IPS-NIHi7 (cell line): ENCODE data around the gene MIA.
"Not testable (repeated sequence)": the region's sequence is repeated elsewhere in the genome, so short reads cannot be mapped to it uniquely, and the experiment has no call there.

ENCODE experiments used
- DNase-seq: peaks from one replicate; pipeline ENCODE4 v3.0.0; 2012; ENCODE audit warnings: mixed read lengths; ENCODE audit errors: extremely low spot score

The MIA gene

DNA sequence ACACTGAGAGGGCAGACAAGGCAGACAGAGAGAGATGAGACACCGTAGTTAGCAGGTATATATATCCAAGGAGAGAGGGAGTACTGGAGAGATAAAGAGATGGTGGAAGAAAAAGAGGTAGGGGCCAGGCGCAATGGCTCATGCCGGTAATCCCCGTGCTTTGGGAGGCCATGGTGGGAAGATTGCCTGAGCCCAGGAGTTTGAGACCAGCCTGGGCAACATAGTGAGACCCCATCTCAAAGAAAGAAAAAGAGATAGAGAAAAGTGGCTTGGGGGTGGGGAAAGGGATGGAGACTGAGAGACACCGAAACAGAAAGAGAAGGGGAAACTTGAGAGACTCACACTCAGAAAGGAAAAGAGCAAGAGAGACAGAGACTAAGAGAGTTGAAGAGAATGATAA is 5.3 kb downstream of the MIA start:
- DNase-seq: no peak

DNA sequence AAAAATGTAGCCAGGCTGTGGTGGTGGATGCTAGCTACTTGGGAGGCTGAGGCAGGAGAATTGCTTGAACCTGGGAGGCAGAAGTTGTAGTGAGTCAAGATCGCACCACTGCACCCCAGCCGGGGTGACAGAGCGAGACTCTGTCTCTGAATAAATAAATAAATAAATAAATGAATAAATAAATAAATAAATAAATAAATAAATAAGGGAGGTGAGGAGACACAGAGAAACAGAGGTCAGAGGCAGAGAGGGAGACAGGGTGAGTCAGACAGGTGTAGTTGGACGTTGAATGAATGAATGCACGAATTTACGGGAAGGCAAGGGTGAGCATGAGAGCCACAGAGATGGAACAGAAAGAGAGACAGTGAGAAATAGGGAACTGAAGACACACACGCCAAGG is 5.8 kb downstream of the MIA start:
- DNase-seq: no peak

DNA sequence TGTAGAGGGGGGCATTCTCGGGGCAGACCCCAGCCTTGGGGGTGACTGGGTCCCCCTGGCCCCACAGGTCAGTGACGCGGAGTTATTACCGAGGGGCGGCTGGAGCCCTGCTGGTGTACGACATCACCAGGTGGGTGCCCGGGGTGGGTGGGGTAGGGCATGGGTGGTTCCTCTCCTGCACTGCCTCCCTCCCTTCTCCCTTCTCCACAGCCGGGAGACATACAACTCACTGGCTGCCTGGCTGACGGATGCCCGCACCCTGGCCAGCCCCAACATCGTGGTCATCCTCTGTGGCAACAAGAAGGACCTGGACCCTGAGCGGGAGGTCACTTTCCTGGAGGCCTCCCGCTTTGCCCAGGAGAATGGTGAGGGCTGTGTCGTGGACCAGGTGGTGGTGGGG is 8.4 kb downstream of the MIA start:
- no peak for DNase-seq

DNA sequence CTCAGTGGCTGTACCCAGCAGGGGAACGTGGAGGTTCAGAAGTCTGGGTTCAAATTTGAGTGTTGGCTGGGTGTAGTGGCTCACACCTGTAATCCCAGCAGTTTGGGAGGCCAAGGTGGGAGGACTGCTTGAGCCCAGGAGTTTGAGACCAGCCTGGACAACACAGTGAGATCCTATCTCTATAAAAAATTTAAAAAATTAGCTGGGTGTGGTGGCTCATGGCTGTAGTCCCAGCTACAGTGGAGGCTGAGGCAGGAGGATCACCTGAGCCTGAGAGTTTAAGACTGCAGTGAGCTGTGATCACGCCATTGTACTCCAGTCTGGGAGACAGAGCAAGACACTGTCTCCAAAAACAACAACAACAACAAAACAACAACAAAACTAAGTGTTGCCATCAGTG is 8.8 kb downstream of the MIA start:
- not testable (repeated sequence) for DNase-seq

DNA sequence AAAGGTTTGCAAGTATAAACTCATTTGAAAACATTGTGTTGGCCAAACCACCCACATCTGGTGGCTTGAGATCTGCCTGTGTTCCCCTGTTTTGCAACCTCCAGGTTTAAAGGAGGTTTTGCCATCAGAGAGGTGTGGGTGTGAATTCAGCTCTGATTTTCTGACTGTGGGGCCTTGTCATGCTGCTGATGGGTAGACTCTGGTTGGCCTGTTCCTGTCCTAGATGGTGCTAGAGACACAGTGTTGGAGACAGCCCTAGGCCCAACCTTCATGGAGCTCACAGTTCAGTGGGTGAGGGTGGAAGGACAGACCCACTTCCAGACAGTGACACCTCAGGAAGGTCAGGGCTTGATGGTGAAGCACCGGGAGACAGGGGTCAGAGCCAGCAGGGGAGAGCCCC is 10.2 kb downstream of the MIA start:
- DNase-seq: no peak

DNA sequence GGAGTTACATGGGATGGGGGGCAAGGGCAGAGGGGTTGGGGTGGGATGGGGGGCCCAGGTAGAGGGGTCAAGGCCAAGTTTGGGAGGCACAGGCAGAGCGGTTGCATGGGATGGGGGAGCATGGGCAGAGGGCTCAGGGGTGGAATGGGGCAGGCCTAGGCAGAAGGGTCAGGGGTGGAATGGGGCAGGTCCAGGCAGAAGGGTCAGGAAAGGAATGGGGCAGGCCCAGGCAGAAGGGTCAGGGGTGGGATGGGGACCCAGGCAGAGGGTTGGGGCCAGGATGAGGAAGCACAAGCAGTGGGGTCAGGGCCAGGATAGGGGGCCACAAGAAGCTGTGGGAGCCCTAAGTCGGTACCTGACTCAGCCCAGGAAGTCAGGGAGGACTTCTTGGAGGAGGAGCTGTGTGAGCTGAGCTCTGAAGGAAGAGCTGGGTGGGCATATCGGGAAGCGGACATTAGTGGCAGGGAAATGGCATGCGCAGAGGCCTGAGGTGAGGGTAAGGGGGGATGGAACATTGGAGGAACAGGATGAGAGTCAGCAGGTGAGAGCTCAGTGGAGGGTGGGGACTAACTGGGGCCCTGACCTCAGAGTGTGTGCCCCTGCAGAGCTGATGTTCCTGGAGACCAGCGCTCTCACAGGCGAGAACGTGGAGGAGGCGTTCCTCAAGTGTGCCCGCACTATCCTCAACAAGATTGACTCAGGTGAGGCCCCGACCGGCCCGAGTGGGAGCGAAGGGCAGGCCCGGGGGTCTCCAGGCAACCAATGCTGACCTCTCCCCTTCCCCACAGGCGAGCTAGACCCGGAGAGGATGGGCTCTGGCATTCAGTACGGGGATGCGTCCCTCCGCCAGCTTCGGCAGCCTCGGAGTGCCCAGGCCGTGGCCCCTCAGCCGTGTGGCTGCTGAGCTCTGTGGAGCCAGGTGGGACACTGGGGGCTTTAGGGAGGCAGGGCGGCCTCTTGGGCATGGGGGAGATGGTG is 11.0 kb downstream of the MIA start:
- no peak for DNase-seq

DNA sequence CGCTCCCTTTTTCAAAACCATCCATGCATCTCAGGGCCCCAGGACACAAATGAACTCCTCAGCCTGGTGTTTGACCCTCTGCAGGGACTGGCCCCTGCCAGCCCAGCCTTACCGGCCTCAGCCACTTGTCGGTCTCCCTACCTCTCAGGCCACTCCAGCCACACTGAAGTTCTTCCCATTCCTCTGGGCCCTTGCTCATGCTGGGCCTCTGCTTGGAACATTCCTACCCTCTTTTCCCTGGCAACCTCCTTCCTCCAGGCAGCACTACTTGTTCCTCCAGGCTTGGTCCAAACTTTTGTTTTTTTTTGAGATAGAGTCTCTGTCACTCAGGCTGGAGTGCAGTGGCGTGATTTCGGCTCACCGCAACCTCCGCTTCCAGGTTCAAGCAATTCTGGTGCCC is 16.0 kb downstream of the MIA start:
- no peak for DNase-seq

DNA sequence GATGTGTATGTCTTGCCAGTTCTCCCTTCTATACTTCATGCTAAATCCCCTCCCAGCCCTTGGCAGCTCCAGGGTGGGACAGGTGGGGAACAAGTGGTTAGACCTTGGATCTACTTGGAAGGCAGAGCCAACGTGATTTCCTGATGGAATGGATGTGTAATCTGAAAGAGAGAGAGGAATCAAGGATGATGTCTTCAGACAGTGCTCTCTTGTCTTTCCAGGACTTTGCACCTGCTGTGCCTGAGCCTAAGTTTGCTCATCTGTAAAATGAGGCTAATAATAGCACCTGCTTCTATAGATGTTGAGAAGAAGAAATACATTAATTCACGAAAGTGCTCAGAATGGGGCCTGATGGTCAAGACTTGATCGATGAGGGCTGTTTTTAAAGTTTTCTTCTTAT is 16.7 kb downstream of the MIA start:
- DNase-seq: no peak

DNA sequence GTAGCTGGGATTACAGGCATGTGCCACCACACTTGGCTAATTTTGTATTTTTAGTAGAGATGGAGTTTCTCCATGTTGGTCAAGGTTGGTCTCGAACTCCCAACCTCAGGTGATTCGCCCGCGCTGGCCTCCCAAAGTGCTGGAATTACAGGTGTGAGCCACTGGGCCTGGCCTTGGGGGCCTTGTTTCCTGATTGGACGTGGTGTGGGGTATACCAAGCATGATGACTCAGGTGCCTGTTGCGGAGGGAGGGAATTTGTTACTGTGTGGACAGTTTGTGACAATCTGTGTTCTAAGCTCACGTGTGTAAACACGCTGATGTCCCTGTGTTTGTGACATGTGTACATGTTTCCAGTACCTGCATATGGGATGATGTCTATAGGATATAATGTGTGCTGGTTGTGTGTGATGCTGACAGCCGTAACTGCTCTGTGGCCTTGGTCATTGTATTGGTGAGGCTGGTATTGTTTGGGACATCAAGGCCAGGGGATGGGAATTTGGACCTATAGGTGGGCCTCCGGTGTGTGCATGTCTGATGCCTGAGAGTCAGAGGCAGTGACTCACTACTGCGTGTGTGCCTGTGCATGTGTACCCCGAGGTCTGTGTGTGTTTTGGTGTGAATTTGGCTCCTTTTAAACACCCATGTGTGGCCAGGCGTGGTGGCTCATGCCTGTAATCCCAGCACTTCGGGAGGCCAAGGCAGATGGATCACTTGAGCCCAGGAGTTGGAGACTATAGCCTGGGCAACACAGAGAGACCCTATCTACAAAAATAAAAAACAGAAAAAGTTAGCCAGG is 22.0 kb downstream of the MIA start:
- DNase-seq: no peak

DNA sequence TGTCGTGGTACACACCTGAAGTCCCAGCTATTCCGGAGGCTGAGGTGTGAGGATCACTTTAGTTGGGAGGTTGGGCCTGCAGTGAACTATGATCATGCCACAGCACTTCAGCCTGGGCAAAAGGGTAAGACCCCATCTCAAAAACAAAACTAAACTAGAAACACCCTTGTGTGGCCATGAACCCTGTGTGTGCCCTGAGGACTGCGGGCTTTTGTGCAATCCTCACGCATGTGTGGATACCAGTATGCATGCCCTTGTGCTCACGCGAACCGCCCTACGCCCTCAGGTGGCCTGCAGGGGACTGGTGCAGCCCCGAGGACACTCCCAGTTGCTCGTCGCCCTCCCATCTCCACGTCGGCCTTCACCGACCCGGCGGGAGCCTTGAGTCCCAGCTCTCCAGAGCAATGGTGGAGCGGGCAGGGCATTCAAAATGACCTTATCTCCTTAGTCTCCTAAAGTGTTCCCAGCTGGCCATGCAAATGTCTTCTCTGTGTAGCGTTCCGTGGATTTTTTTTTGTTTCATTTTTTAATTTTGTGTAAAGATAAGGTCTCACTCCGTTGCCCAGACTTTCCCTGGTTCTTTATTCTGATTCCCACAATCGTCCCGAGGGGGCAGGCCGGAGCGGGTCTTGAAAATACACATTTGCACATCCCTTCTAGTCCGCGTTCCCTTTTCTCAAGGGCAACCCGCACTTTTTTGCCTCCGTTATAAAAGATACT is 22.8 kb downstream of the MIA start:
- peak; percentile 92 for DNase-seq

DNA sequence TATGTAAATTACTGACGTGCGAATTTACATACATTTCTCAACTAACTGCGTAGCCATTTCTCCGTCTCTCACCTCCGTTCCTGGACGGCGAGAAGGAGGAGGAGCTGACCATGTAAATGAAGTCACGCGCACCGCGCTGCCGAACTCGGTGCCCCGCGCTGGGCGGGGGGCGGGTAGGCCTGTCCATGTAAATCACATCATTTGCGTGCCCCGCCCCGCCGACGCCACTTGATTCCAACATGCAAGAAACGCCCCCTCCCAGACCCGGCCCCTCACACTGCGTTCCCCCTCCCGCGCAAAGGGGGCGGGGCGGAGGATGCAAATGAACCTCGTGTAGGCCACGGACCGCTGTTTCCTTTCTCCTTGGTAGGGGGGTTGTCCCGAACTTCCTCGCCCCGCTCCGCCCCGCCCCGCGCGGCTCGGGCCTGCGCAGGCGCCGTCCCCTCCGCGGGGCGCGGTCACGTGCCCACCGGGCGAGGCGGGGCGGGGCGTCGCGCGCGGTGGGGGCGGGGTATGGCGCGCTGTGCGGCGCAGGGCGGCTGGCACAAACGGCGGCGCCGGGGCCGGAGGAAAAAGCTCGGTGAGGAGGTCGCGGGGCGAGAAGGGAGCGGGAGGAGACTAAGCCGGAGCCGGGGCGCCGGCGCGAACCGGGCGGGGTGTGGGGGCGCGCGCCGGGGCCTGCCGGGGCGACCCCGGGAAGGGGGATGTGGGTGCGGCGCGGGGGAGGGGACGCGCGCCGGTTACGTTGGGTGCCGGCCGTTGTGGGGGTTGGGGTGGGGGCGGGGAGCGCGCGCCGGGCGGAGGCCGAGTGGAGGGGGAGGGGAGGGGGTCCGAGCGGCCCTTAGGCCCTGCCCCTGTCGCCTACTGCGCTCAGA is 23.6 kb downstream of the MIA start, which contains the start of gene EGLN2:
EGLN2 (plus strand) TSS at position 509 of the 875 bp plus-strand sequence. CDS start 1,382 bp downstream, outside the sequence.
- DNase-seq: peak; percentile 89

DNA sequence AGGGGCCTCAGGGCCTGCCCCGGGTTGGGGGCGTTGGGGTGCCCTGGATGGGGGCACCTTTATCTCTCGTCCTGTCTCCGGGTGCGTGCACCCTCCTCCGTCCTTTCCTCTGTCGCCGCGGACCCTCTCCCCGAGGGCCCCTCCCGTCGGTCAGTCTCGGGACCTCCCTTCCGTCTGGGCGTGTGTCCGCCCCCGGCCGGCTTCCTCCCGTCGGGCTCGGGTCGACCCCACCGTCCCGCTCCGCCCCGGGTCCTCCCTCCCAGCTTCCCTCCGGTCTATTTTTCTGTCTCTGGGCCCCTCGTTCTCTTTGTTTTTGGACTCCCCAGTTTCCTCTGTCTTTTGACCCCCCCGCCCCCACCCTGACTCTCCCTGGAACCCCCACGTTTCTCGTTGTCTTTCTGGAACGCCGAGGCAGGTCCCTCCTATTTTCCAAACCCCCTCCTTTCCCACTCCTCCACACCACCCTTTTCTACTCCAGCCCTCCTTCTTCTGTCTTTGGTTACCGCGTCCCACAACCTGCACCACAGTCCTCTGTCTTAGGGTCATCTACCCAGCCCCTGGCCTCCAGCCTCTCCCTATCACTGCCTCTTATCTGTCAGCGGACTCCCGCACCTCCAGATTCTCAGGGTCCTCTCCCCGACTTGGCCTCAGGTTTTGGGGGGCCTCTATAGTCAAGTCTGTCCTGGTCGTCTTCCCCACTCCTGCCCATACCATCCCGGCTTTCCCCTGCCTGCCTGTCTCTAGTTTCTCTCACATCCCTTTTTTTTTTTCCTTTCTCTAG is 24.4 kb downstream of the MIA start:
- peak; percentile 42 for DNase-seq

DNA sequence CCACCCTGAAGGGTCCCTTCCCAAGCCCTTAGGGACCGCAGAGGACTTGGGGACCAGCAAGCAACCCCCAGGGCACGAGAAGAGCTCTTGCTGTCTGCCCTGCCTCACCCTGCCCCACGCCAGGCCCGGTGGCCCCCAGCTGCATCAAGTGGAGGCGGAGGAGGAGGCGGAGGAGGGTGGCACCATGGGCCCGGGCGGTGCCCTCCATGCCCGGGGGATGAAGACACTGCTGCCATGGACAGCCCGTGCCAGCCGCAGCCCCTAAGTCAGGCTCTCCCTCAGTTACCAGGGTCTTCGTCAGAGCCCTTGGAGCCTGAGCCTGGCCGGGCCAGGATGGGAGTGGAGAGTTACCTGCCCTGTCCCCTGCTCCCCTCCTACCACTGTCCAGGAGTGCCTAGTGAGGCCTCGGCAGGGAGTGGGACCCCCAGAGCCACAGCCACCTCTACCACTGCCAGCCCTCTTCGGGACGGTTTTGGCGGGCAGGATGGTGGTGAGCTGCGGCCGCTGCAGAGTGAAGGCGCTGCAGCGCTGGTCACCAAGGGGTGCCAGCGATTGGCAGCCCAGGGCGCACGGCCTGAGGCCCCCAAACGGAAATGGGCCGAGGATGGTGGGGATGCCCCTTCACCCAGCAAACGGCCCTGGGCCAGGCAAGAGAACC is 25.1 kb downstream of the MIA start:
- DNase-seq: no peak

DNA sequence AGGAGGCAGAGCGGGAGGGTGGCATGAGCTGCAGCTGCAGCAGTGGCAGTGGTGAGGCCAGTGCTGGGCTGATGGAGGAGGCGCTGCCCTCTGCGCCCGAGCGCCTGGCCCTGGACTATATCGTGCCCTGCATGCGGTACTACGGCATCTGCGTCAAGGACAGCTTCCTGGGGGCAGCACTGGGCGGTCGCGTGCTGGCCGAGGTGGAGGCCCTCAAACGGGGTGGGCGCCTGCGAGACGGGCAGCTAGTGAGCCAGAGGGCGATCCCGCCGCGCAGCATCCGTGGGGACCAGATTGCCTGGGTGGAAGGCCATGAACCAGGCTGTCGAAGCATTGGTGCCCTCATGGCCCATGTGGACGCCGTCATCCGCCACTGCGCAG is 25.7 kb downstream of the MIA start:
- DNase-seq: no peak

DNA sequence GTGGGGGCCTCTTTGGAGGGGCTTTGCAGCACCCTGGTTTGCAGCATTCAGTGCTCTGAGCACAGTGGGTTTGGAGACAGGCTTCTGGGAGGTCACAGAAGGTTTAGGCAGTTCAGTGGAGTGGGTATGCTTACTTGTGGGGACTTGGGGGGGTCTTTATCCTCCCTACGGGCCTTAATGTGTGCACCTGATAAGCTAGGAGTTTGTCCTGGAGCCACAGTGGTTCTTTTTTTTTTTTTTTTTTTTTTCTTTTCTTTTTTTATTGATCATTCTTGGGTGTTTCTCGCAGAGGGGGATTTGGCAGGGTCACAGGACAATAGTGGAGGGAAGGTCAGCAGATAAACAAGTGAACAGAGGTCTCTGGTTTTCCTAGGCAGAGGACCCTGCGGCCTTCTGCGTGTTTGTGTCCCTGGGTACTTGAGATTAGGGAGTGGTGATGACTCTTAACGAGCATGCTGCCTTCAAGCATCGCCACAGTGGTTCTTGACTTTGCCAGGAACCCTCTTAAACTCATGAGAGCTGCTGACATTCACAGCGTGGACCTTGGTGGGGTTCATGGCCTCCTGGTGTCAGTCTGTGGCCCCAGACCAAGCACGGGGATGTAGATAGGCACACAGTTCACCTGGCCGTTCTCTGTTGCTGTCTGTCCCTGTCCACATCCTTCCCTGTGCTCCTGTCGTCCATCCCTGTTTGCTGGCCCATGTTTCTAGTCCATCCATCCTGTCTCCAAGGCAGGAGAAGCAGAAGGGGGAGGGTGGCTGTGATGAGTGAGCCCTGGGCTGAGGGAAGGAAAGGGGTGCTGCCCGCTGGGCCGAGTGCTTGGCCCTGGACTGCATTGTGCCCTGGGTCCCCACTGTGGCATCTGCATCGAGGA is 26.3 kb downstream of the MIA start:
- no peak for DNase-seq

DNA sequence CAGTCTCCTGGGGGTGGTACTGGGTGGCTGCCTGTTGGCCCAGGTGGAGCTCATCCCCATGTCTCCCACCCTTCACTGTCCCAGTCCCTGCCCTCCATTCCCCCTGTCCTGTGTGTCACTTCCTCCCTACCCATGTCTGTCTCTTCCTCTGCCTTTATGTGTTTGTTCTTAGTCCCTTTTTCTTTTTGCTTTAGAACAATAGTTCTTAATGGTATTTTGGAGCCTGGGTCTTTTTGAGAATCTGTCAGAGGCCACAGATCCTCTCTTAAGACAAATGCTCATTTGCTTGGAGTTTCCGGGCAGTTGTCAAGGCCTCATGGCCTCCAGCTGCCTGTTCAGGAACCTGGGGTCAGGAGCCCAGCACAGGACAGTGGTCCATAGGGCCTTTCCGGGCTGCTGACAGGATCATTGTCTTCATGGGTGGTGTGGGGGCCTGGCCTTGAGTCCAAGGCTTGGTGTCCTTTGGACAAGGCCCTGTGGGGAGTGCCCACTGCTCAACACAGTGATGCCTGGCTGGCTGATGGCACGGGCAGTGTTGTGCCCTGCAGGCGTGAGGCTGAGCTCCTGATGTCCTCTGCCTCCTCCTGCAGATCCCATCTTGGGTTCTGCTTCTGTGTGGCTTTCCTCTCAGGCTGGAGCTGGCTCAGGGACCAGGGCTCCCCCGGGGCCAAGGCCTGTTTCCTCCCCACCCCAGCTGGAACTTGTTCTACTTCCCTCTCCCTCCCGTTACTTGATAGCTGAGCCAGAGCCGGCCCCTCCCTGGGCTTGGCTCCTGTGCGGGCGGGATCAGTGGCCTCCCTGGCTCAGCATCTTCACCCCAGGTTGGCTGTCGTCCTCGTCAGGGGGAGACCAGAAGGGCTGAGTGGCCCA is 27.2 kb downstream of the MIA start:
- no peak for DNase-seq

DNA sequence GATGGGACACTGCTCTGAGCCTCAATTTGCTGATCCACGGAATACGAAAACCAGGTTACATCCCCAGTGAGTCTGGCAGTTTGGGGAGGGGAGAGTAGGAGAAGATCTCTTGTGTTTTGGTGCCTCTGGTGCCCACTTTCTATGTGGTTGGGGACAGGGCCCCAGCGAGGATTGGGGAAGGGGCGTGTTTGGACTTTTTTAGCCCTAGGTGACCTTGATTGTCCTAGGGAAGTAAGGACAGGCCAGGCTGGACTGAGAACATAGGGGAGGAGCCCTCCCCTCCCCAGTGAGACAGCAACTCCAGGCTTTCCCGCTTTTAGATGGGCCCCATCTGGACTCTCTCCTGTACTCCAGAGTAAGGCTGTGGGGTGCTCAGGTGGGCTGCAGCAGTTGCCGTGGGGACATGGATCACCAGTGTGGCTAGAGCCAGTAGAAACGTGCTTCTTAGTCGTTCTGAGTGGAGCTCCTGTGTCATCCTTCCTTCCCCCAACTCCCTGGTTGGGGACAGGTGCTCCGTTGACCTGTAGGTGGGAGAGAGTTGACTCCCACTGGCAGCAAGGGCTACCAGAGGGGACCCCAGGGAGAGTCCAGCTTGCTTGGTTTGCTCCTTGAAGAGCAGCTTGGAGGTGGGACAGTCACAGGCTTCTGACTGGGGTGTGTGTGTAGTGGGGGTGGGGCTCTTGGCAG is 28.0 kb downstream of the MIA start:
- DNase-seq: no peak
